ENCODE data around the gene GRIN2D.

GRIN2D gene

DNA sequence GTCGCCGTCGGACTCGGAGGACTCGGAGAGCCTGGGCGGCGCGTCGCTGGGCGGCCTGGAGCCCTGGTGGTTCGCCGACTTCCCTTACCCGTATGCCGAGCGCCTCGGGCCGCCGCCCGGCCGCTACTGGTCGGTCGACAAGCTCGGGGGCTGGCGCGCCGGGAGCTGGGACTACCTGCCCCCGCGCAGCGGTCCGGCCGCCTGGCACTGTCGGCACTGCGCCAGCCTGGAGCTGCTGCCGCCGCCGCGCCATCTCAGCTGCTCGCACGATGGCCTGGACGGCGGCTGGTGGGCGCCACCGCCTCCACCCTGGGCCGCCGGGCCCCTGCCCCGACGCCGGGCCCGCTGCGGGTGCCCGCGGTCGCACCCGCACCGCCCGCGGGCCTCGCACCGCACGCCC lies 49.8 kb downstream of the GRIN2D start (continued):
- TF ChIP-seq, protein P1, sequence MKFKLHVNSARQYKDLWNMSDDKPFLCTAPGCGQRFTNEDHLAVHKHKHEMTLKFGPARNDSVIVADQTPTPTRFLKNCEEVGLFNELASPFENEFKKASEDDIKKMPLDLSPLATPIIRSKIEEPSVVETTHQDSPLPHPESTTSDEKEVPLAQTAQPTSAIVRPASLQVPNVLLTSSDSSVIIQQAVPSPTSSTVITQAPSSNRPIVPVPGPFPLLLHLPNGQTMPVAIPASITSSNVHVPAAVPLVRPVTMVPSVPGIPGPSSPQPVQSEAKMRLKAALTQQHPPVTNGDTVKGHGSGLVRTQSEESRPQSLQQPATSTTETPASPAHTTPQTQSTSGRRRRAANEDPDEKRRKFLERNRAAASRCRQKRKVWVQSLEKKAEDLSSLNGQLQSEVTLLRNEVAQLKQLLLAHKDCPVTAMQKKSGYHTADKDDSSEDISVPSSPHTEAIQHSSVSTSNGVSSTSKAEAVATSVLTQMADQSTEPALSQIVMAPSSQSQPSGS (tag by site-specific recombination; IDR thresholded peaks at IDR 0.05; ENCODE audit: low read depth), result no peak
- TF ChIP-seq ZNF660 (tag by site-specific recombination; IDR thresholded peaks at IDR 0.05), result no peak
- TF ChIP-seq TCF7L2 (IDR thresholded peaks at IDR 0.05; ENCODE audit: borderline replicate concordance, low read depth, low read length), result no peak
- TF ChIP-seq, protein P2, sequence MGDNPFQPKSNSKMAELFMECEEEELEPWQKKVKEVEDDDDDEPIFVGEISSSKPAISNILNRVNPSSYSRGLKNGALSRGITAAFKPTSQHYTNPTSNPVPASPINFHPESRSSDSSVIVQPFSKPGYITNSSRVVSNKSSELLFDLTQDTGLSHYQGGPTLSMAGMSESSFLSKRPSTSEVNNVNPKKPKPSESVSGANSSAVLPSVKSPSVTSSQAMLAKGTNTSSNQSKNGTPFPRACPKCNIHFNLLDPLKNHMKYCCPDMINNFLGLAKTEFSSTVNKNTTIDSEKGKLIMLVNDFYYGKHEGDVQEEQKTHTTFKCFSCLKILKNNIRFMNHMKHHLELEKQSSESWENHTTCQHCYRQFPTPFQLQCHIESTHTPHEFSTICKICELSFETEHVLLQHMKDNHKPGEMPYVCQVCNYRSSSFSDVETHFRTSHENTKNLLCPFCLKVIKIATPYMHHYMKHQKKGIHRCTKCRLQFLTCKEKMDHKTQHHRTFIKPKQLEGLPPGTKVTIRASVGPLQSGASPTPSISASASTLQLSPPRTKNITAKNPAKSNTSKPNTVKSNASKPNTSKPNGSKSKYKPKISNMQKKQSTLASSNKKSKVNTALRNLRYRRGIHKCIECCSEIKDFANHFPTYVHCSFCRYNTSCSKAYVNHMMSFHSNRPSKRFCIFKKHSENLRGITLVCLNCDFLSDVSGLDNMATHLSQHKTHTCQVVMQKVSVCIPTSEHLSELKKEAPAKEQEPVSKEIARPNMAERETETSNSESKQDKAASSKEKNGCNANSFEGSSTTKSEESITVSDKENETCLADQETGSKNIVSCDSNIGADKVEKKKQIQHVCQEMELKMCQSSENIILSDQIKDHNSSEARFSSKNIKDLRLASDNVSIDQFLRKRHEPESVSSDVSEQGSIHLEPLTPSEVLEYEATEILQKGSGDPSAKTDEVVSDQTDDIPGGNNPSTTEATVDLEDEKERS (tag by site-specific recombination; IDR thresholded peaks at IDR 0.05), result no peak
- TF ChIP-seq ZNF433 (tag by site-specific recombination; IDR thresholded peaks at IDR 0.05; ENCODE audit: low read depth), result no peak
- no peak for TF ChIP-seq ZFP69B (tag by site-specific recombination; IDR thresholded peaks at IDR 0.05)
